ENCODE results near the gene WWC1. TPM values are rescaled to one million over a fixed set of nuclear protein-coding genes. Genes with fewer than 3 reads are reported as not detected.
"Not testable (repeated sequence)": the region's sequence is repeated elsewhere in the genome, so short reads cannot be mapped to it uniquely, and the experiment has no call there.

WWC1 gene
- total RNA-seq, 3 donors from 2014 or later = 0.86 to 5.0 (median 1.7) TPM

DNA sequence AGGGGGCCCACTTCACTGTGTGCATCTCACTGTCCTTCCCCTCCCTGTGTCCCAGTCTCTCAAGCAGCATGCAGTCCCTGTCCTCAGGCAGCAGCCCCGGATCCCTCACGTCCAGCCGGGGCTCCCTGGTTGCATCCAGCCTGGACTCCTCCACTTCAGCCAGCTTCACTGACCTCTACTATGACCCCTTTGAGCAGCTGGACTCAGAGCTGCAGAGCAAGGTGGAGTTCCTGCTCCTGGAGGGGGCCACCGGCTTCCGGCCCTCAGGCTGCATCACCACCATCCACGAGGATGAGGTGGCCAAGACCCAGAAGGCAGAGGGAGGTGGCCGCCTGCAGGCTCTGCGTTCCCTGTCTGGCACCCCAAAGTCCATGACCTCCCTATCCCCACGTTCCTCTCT, 132.0 kb downstream of the WWC1 start:
- Mint-ChIP-seq H3K27me3 (ENCODE audit: low read depth) (no peaks in the 10 kb centered on the region), H3K4me3 (no peak overlapping the region)
- ATAC-seq = no peak

DNA sequence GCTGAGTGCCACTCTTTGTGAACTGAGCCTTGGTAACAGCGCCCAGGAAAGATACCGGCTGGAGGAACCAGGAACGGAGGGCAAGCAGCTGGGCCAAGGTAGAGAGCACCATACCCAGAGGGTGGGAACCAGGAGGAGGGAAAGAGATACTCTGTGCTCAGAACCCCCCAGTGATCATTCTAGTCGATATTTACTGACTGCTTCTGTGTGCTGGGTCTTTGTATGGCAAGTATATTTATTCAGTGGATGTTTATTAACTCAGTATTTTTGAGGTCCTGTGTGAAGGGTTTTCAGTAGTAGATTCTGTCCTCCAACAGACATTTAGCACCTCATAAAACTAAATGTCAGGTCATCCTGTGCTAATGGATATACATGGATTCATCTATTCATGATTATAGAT, 132.5 kb downstream of the WWC1 start:
- Mint-ChIP-seq H3K4me3 (no peak overlapping the region), H3K4me1 (ENCODE audit: low read depth) (no peaks in the 10 kb centered on the region), H3K27me3 (ENCODE audit: low read depth) (no peaks in the 10 kb centered on the region), H3K36me3 (ENCODE audit: insufficient read depth) (no peaks in the 10 kb centered on the region), H3K9me3 (no peaks in the 10 kb centered on the region)
- DNase-seq = no peak
- ATAC-seq = no peak

More for the DNA sequence above, 132.0 kb downstream of the WWC1 start:
- no peaks in the 10 kb centered on the region for H3K9me3 Mint-ChIP-seq
- H3K4me1 Mint-ChIP-seq (ENCODE audit: low read depth) = no peaks in the 10 kb centered on the region
- DNase-seq = no peak
- no peaks in the 10 kb centered on the region for H3K36me3 Mint-ChIP-seq (ENCODE audit: insufficient read depth)

DNA sequence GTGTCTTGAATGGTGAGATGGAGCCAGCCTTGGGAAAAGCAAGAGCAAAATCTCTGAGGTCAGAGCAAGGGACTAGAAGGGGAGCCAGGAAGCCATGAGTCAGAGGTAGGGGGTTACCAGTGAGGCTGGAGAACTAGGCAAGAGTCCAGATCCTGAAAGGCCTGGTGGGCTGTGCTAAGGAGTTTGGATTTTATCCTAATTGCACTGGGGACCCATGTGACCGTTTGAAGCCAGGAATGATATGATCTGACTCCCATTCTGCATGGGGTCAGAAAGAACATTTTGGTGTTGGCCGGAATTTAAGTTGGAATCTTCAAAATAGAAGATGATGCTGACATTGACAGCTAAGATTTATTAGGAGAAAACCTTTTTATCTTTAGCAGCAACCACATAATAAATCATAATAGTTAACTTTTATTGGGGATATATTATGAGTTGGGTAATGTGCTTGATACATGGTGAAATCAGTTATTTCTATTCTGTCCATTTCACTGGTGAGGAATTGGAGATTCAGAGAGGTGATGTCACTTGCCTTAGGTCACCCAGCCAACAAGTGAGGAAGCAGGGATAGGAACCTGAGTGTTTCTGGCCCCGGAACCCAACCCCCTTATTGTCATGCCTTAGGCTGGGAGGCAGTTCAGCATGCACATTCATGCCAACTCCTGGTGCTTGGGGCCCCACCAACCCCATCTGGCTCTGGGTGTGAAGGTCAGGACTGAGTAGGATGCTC, 133.3 kb downstream of the WWC1 start:
- Mint-ChIP-seq H3K36me3 (ENCODE audit: insufficient read depth) (no peaks in the 10 kb centered on the region), H3K9me3 (no peaks in the 10 kb centered on the region), H3K4me1 (ENCODE audit: low read depth) (no peaks in the 10 kb centered on the region), H3K27me3 (ENCODE audit: low read depth) (no peaks in the 10 kb centered on the region), H3K4me3 (no peak overlapping the region)
- DNase-seq (no peak), ATAC-seq (no peak)

DNA sequence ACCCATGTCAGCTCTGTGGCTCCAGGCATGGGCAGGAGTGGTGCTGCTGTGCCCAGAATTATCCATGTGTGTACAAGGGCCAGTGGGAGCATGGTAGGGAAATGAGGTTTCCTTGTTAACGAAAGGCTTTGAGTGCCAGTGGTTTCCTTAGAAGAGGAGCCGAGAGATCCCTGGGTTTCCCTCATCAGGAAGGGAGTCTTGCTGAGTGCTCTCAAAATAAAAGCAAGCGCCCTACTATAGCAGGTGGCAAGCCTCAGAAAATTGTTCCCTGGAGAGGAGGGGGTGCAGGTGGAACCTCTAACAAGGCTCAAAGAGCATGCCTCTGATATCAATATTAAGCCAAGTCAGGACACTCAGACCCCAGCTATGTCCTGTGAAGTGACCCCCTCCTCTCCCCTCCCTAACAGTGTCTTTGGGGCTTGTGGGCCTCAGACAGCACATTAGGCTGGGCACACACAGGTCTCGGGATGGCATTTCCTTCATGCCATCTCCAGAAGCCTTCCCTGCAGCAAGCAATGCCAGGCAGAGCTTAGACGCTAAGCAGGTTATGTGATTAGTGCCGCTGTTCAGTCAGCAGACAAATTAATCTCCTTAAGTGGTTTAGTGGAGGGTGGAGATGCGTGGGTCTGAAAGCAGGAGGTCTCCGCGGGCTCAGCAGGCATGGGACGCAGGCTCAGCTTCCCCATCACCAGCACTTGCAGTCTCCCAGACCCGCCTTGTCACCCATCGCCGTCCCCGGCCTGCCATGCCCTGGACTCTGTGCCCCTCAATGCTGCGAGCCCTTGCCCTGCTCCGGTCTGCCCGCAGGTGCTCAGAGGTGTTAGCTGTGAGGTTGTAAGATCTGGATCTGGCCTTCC, 134.8 kb downstream of the WWC1 start:
- Mint-ChIP-seq H3K27me3 (ENCODE audit: low read depth) (no peaks in the 10 kb centered on the region), H3K36me3 (ENCODE audit: insufficient read depth) (no peaks in the 10 kb centered on the region), H3K4me1 (ENCODE audit: low read depth) (no peaks in the 10 kb centered on the region), H3K9me3 (no peaks in the 10 kb centered on the region), H3K4me3 (no peak overlapping the region)
- no peak for ATAC-seq
- no peak for DNase-seq

DNA sequence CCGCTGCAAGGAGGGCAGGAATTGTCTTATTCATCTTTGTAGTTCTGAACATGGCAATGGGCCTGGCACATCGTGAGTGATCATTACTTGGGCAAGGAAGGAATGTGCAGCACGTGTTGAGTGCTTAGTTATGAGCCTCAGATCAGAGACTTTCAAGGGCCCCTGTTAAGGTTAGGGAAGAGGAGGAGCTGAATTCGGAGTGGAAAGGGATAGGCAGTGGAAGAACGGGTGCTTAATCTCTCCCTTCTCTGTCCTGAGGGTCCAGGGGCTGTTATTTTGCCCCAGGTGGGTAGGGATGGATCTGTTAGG, 135.4 kb downstream of the WWC1 start:
- no peak for ATAC-seq
- H3K36me3 Mint-ChIP-seq (ENCODE audit: insufficient read depth) = no peaks in the 10 kb centered on the region
- no peaks in the 10 kb centered on the region for H3K27me3 Mint-ChIP-seq (ENCODE audit: low read depth)
- H3K4me3 Mint-ChIP-seq = no peak overlapping the region
- no peak for DNase-seq
- H3K9me3 Mint-ChIP-seq = no peaks in the 10 kb centered on the region
- no peaks in the 10 kb centered on the region for H3K4me1 Mint-ChIP-seq (ENCODE audit: low read depth)

DNA sequence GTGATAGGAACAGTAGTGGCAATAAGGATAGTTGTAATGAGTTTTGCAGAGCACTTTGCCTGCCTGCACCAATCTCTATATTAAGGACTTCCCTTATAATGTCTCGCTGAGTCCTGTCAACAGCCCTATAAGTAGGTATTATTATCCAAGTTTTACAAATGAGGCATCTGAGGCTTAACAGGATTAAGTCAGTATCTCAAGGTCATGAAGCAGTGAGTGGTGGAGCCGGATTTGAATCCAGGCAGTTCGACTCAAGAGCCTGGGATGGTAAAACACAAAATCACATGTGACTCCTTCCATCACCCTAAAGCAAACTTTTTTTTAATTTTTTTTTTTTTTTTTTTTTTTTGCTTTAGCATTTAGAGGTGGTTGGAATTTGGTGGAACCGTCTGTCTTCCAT, 135.8 kb downstream of the WWC1 start:
- no peaks in the 10 kb centered on the region for H3K9me3 Mint-ChIP-seq
- DNase-seq = no peak
- ATAC-seq = no peak
- H3K27me3 Mint-ChIP-seq (ENCODE audit: low read depth) = no peaks in the 10 kb centered on the region
- H3K36me3 Mint-ChIP-seq (ENCODE audit: insufficient read depth) = no peaks in the 10 kb centered on the region
- no peaks in the 10 kb centered on the region for H3K4me1 Mint-ChIP-seq (ENCODE audit: low read depth)
- H3K4me3 Mint-ChIP-seq = no peak overlapping the region

DNA sequence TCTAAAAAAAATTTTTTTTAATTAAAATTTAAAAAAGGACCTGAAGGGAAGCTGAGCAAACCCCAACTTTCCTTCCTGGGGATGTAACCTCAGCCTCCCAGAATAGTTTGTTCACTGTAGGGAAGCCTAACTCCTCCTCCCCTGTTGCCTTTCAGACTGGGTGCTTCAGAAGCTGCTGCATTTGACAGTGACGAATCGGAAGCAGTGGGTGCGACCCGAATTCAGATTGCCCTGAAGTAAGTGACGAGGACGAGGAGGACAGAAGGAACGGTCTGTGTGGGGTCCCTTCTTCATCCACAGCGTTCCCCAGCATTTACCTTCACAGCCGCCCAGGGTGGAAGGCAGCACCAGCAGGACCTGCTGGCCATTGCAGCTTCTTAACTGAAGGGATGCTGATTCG, 137.1 kb downstream of the WWC1 start:
- H3K4me3 Mint-ChIP-seq = no peak overlapping the region
- no peaks in the 10 kb centered on the region for H3K9me3 Mint-ChIP-seq
- DNase-seq (no peak), ATAC-seq (no peak)
- peaks cover 2% of the 10 kb centered on the region for H3K27me3 Mint-ChIP-seq (ENCODE audit: low read depth)
- H3K4me1 Mint-ChIP-seq (ENCODE audit: low read depth) = no peaks in the 10 kb centered on the region
- no peaks in the 10 kb centered on the region for H3K36me3 Mint-ChIP-seq (ENCODE audit: insufficient read depth)

DNA sequence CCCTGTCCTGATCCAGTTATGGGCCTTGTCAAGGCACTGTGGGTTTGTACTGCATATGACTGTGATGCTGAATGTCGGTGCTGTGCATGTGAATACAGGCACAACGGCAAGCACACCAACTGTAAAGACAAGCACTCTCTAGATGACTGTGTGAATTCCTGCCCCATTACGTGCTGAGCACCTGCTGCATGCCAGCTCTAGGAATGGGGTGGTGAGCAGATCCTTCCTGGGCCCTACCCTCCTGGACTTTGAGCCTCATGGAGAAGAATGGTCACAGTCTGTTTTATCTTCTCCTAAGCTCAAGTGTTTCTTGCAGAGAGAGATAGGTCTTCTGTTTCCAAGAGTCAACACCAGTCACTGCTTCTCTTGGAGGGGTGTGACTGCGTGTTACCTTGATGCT, 138.9 kb downstream of the WWC1 start:
- Mint-ChIP-seq H3K9me3 (no peaks in the 10 kb centered on the region), H3K4me3 (no peak overlapping the region), H3K36me3 (ENCODE audit: insufficient read depth) (no peaks in the 10 kb centered on the region), H3K4me1 (ENCODE audit: low read depth) (no peaks in the 10 kb centered on the region), H3K27me3 (ENCODE audit: low read depth) (peaks cover 2% of the 10 kb centered on the region)
- DNase-seq (no peak), ATAC-seq (no peak)

DNA sequence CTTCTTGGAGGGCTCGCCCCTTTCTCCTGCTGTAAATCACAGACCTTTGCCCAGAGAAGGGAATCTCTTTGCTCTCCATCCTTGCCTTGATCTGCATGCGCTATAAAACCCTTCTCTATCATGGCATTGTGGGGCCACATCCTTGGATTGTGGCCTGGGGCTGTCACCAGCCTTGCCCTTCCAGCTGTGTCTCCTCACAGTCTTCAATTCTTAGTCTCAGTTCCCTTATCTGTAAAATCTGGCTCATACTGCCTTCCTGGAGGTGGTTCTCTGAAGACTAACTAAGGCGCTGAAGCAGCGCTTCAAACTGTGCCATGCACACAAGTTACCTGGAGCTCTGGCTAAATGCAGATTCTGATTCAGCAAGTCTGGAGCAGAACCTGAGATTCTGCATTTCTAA, 141.5 kb downstream of the WWC1 start:
- Mint-ChIP-seq H3K36me3 (ENCODE audit: insufficient read depth) (no peaks in the 10 kb centered on the region), H3K9me3 (no peaks in the 10 kb centered on the region), H3K4me1 (ENCODE audit: low read depth) (no peaks in the 10 kb centered on the region), H3K27me3 (ENCODE audit: low read depth) (peaks cover 2% of the 10 kb centered on the region), H3K4me3 (no peak overlapping the region)
- ATAC-seq (no peak), DNase-seq (no peak)

DNA sequence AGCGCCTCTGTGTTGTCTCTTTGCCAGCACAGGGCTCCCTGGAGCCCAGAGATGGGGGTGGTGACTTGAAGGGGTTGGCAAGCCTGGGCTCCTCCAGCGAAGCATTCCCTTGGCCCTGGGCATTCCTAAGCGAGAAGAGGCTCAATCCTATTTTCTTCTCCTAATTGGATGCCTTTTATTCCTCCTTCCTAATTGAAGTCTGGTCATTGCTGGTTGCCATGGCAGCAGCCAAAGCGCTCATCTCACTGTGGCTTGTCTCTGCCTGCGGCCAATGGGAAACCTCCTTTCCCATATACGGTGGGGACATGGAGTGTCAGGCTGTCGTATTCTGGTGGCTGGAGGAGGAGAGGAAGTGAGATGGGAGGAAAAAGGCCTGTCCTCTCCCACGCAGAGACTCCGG, 142.6 kb downstream of the WWC1 start:
- Mint-ChIP-seq H3K27me3 (ENCODE audit: low read depth) (peaks cover 2% of the 10 kb centered on the region), H3K4me1 (ENCODE audit: low read depth) (no peaks in the 10 kb centered on the region)

DNA sequence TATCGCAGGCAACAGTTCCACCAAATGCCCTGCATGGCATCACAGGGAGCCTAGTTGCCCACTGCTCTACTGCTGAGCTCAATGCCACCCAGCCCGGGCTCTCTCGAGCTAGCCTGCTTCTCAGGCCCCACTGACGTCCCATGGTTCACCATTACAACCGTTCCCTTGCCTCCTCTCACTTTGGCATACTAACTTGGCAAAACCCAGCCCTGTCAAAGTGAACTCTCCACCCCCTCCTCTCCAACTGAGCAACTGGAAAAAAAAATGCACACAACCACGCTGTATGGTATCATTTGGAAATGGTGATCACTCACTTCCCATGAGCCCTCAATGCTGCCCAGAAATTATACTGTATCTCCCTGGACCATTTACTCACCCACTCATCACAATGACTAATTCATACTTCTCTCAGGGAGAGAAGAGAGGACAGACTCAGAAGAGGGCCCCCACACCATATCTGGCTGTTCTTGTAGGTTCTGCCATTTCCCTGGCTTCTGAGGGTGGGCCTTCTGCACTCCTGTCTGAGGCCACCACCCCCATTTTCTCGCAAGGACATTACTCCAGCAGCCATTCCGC, 143.4 kb downstream of the WWC1 start:
- Mint-ChIP-seq H3K36me3 (ENCODE audit: insufficient read depth) (no peaks in the 10 kb centered on the region), H3K27me3 (ENCODE audit: low read depth) (peaks cover 2% of the 10 kb centered on the region), H3K9me3 (no peaks in the 10 kb centered on the region), H3K4me1 (ENCODE audit: low read depth) (no peaks in the 10 kb centered on the region), H3K4me3 (no peak overlapping the region)
- ATAC-seq = no peak
- no peak for DNase-seq

More for the DNA sequence above, 142.6 kb downstream of the WWC1 start:
- ATAC-seq = no peak
- Mint-ChIP-seq H3K36me3 (ENCODE audit: insufficient read depth) (no peaks in the 10 kb centered on the region), H3K4me3 (no peak overlapping the region), H3K9me3 (no peaks in the 10 kb centered on the region)
- no peak for DNase-seq

DNA sequence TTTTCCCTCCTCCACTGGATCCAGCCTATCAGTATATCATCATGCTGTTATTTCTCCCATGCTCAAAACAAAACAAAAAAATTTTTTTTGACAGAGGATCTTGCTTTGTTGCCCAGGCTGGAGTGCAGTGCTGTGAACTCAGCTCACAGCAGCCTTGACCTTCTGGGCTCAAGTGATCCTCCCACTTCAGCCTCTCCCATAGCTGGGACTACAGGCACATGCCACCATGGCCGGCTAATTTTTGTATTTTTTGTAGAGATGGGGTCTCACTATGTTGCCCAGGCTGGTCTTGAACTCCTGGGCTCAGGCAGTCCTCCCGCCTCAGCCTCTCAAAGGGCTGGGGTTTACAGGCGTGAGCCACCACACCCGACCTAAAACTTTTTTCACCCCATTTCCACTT, 143.9 kb downstream of the WWC1 start:
- H3K4me3 Mint-ChIP-seq; ATAC-seq; DNase-seq; H3K9me3 Mint-ChIP-seq; H3K27me3 Mint-ChIP-seq (ENCODE audit: low read depth); H3K36me3 Mint-ChIP-seq (ENCODE audit: insufficient read depth); H3K4me1 Mint-ChIP-seq (ENCODE audit: low read depth): not testable (repeated sequence)

DNA sequence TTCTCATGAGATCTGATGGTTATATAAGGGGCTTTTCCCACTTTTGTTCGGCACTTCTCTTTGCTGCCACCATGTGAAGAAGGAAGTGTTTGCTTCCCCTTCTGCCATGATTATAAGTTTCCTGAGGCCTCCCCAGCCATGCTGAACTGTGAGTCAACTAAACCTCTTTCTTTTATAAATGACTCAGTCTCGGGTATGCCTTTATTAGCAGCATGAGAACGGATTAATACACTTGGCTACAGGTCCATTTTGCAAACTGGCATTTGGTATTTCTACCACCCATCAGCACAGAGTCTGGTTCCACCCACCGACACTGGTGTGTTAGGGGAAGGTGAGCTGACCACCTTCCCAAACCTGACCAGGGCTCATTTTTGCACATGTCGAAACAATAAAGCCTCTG, 146.9 kb downstream of the WWC1 start:
- H3K4me3 Mint-ChIP-seq = no peak overlapping the region
- no peaks in the 10 kb centered on the region for H3K36me3 Mint-ChIP-seq (ENCODE audit: insufficient read depth)

DNA sequence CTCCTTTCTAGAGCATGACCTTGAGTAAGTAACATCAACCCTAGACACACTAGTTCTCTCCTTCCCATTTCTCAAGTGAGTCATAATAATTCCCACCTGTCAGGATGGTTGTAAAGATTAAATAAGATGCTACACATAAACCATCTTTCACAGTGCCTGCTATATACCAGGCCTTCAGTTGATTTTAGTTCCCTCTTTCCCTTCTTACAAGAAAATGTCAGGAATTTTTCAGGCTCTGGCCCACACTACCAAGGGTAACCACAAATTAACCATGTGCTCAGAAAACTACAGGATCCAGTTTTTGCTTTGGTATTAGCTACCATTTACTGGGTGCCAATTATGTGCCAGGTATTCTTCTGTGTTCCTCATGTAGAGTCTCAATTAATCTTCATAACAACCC, 152.1 kb downstream of the WWC1 start:
- Mint-ChIP-seq H3K36me3 (ENCODE audit: insufficient read depth) (no peaks in the 10 kb centered on the region), H3K27me3 (ENCODE audit: low read depth) (no peaks in the 10 kb centered on the region), H3K4me3 (no peak overlapping the region), H3K9me3 (no peaks in the 10 kb centered on the region), H3K4me1 (ENCODE audit: low read depth) (no peaks in the 10 kb centered on the region)
- DNase-seq (no peak), ATAC-seq (no peak)

More for the DNA sequence above, 146.9 kb downstream of the WWC1 start:
- H3K9me3 Mint-ChIP-seq = no peaks in the 10 kb centered on the region
- ATAC-seq = no peak
- no peaks in the 10 kb centered on the region for H3K4me1 Mint-ChIP-seq (ENCODE audit: low read depth)
- no peak for DNase-seq
- peaks cover under 1% of the 10 kb centered on the region for H3K27me3 Mint-ChIP-seq (ENCODE audit: low read depth)

Data from activated T-cell treated with anti-CD3 and anti-CD28 coated beads, Interleukin-2, amount 50 U/mL, for 4 hours (primary cell).